ENCODE data around the gene AKAP8L.

Gene AKAP8L

GRCh38 chr19:15427350-15427700 is 8.5 kb upstream of the AKAP8L start:
- no peak for DNase-seq (ENCODE audit: low spot score)
- TF ChIP-seq CTCF (IDR thresholded peaks at IDR 0.05) = no peak

GRCh38 chr19:15426485-15427349 is 7.9 kb upstream of the AKAP8L start:
- H3K4me3 ChIP-seq = no peak overlapping the region
- DNase-seq (ENCODE audit: low spot score) = no peak
- no peak for TF ChIP-seq CTCF (IDR thresholded peaks at IDR 0.05)
- no peak overlapping the region for H3K27ac ChIP-seq

More at GRCh38 chr19:15427350-15427700, 8.5 kb upstream of the AKAP8L start:
- no peak overlapping the region for H3K4me3 ChIP-seq
- H3K27ac ChIP-seq = no peak overlapping the region

- H3K4me3 ChIP-seq = no peak overlapping the region
- DNase-seq (ENCODE audit: low spot score) = no peak
- no peak for TF ChIP-seq CTCF (IDR thresholded peaks at IDR 0.05)
These were observed 6.6 kb upstream of the AKAP8L start for GRCh38 chr19:15425321-15425950.

GRCh38 chr19:15424692-15425272 is 6.0 kb upstream of the AKAP8L start:
- no peak for TF ChIP-seq CTCF (IDR thresholded peaks at IDR 0.05)
- DNase-seq (ENCODE audit: low spot score) = no peak
- H3K4me3 ChIP-seq = no peak overlapping the region
- no peak overlapping the region for H3K27ac ChIP-seq

More at GRCh38 chr19:15425321-15425950, 6.6 kb upstream of the AKAP8L start:
- no peak overlapping the region for H3K27ac ChIP-seq

- H3K4me3 ChIP-seq = no peak overlapping the region
- TF ChIP-seq CTCF (IDR thresholded peaks at IDR 0.05) = no peak
- DNase-seq (ENCODE audit: low spot score) = no peak
- H3K27ac ChIP-seq = no peak overlapping the region
These were observed 5.3 kb upstream of the AKAP8L start for GRCh38 chr19:15424121-15424520.

- TF ChIP-seq CTCF (IDR thresholded peaks at IDR 0.05) = no peak
- no peak for DNase-seq (ENCODE audit: low spot score)
- no peak overlapping the region for H3K27ac ChIP-seq
- no peak overlapping the region for H3K4me3 ChIP-seq
These were observed 4.3 kb upstream of the AKAP8L start for GRCh38 chr19:15423130-15423529.
